Activated naive CD4-positive, alpha-beta T cell (primary cell): ENCODE measurements around the gene SEMA6A.
"Not testable (repeated sequence)": the region's sequence is repeated elsewhere in the genome, so short reads cannot be mapped to it uniquely, and the experiment has no call there.

Experiments
- DNase-seq, 4 experiments: peaks; one replicate each; lab custom pipeline; 2025; lab: John Stamatoyannopoulos, UW

SEMA6A gene

GRCh38 chr5:116553366-116553765, 21.3 kb downstream of the SEMA6A start:
- DNase-seq = no peak

- DNase-seq = no peak
Observed at GRCh38 chr5:116550082-116550481, 24.5 kb downstream of the SEMA6A start.

- DNase-seq = no peak
Observed at GRCh38 chr5:116546743-116547124, 27.9 kb downstream of the SEMA6A start.

GRCh38 chr5:116546033-116546742, 28.4 kb downstream of the SEMA6A start:
- DNase-seq = no peak

- not testable (repeated sequence) for DNase-seq
Observed at GRCh38 chr5:116545465-116545864, 29.2 kb downstream of the SEMA6A start.

- no peak for DNase-seq
Observed at GRCh38 chr5:116544531-116545241, 29.9 kb downstream of the SEMA6A start.

- DNase-seq = no peak
Observed at GRCh38 chr5:116543501-116543900, 31.1 kb downstream of the SEMA6A start.

- DNase-seq = no peak
Observed at GRCh38 chr5:116542619-116543018, 32.0 kb downstream of the SEMA6A start.

GRCh38 chr5:116539222-116539621, 35.4 kb downstream of the SEMA6A start:
- DNase-seq = no peak

- DNase-seq = no peak
Observed at GRCh38 chr5:116536316-116537083, 38.1 kb downstream of the SEMA6A start.

- DNase-seq = no peak
Observed at GRCh38 chr5:116534964-116535651, 39.5 kb downstream of the SEMA6A start.

- DNase-seq = no peak
Observed at GRCh38 chr5:116532762-116533525, 41.7 kb downstream of the SEMA6A start.

- no peak for DNase-seq
Observed at GRCh38 chr5:116531635-116532034, 43.0 kb downstream of the SEMA6A start.

GRCh38 chr5:116531117-116531516, 43.5 kb downstream of the SEMA6A start:
- no peak for DNase-seq

GRCh38 chr5:116530276-116530675, 44.3 kb downstream of the SEMA6A start:
- no peak for DNase-seq

GRCh38 chr5:116529615-116530014, 45.0 kb downstream of the SEMA6A start:
- no peak for DNase-seq

- no peak for DNase-seq
Observed at GRCh38 chr5:116528519-116529234, 45.9 kb downstream of the SEMA6A start.

- DNase-seq = no peak
Observed at GRCh38 chr5:116527582-116527981, 47.0 kb downstream of the SEMA6A start.

- no peak for DNase-seq
Observed at GRCh38 chr5:116525674-116526073, 48.9 kb downstream of the SEMA6A start.

- DNase-seq = no peak
Observed at GRCh38 chr5:116524966-116525365, 49.7 kb downstream of the SEMA6A start.
